GM21723 (cell line): ENCODE measurements around the gene SLC16A10.
"Not testable (repeated sequence)": the region's sequence is repeated elsewhere in the genome, so short reads cannot be mapped to it uniquely, and the experiment has no call there.

Source experiments
- ATAC-seq: cut with Tn5 transposase; IDR thresholded peaks from one replicate; pipeline ENCODE4 v1.9.1; 2021; ENCODE audit warnings: mild to moderate bottlenecking, moderate library complexity; ENCODE audit not compliant: unreplicated experiment

SLC16A10 gene

DNA sequence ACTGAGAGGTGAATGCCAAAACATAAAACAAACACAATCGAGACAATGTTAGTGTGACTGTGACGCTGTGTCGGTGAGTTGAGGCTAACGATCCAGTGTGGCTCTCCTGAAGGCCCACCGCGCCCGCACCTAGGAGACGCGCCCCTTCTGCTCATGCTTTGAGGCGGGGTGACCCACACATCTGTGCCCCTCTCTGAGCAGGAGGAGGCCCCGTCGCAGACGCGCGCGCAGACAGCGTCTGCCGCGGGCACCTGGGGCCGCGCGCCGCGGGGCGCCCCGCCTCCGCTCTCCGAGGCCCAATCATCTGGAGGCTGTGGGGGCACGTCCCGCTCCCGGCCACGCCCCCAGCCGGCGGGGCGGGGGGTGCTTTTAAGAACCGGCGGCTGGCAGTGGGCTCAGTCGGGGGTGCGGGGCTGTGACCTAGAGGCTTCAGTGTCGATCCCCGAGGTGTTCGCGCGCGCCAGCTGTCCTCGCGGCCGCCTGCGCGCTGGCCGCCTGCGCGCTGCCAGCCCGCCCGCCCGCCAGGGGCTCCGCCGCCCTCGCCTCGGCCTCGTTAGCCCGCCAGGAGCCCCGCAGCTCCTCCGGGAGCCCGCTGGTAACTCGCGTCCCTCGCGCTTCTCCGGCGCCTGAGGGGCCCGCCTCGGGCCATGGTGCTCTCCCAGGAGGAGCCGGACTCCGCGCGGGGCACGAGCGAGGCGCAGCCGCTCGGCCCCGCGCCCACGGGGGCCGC is at the start of gene SLC16A10:
SLC16A10 (plus strand) TSS at position 398 of the 730 bp plus-strand sequence; CDS start at position 648, 250 bp downstream.
- peak; percentile 87 for ATAC-seq

DNA sequence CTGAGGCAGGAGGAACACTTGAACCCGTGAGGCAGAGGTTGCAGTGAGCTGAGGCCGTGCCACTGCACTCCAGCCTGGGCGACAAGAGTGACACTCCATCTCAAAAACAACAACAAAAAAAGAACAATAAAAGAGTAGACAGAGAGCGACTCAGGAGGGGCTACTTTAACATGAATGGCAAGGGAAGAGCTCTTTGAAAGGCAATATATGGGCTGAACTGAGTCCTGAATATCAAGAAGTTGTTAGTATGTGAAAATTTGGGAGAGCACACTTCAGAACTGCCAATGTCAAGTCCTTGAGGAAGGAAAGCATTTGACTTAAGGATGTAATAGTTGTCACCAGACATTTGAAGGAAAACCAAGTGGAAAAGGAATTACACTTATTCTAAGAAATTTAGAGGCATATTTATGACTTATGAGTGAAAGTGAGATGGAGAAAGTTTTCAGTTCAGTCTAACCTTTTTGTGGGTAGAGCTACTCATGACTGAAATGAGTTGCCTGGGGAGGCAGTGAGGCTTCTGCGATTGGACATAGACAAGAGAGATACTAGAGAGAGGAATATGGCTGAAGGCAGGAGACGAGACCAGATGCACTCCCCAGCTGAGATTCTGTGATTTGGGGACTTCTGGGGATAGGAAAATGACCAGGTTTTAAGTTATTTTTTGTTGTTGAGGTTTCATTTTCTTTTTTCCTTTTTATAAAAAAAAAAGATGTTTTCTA is 48.6 kb upstream of the SLC16A10 start:
- no peak for ATAC-seq

DNA sequence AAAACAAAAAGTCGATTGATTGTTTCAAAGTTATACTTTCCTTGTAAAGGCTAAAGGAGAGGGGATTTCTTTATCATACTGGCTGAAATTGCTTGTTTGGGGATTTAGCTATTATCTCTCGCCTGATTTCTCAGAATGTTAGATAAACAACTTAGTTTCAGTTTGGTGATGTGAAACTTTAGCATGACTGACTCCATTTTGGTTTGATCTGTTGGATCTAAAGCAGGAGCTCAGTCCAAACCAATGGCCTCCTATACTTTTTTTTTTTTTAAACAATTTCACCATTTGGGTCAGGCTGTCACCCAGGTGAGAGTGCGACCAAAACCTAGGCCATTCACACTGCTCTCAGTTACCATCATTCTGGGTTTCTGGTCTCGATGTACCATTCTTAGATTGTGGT is 45.4 kb upstream of the SLC16A10 start:
- ATAC-seq = no peak

DNA sequence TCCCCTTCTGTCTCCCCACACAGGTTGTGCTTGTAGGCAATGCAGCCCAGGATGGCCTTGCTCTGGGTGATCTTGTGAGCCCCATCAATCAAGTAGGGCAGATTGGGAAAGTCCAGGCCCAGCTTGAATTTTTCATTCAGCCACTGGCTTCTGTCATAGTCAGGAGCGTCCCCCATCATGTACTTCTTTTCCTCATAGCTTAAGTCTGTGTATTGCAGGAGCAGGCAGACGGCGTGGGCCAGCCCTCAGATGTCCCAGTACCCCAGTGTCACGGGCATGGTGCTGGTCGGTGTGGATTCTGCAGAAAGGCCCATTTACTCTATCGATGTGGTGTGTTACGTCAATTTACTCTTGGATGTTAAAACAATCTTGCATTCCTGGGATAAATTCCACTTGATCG is 40.1 kb upstream of the SLC16A10 start:
- no peak for ATAC-seq

DNA sequence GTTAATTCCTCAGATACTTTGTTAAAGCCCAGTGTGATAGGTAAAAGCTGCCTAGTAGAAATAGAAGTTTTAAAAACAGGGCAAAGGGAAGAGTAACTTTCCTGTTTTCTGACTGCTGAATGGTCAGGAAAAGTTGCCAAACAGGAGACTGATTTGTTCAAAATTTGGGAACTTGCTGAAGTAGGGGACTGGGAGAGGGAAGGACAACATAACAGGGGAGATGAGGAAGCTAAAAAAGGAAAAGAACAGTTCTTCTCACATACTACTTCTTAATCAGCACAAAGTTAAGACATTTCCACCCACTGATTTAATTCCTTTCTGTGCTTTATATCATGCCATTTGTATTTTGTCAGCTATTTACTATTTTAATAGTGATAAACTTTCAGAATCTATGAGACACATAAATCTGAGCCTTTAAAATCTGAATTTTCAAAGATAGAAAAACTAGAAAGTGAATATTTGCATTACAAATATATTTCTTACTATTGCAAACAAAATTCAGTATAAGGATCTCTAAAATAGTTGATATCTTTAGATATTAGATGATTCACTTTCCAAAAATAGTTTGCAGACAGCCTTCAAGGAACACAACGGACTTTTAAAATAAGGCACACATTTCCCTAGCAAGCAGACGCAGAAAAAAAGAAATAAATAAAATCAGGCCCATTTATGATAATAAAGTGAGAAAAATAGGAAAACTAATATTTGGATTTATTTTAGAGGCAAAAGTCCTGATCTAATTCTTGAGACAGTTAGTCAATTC is 36.9 kb upstream of the SLC16A10 start:
- no peak for ATAC-seq

GRCh38 chr6:111052171-111052570 is 35.1 kb upstream of the SLC16A10 start:
- no peak for ATAC-seq

GRCh38 chr6:111057074-111057752 is 30.1 kb upstream of the SLC16A10 start:
- ATAC-seq = peak; percentile 59

- ATAC-seq = no peak
Observed at GRCh38 chr6:111061508-111061907, 25.8 kb upstream of the SLC16A10 start.

- ATAC-seq = not testable (repeated sequence)
Observed at GRCh38 chr6:111061985-111062384, 25.3 kb upstream of the SLC16A10 start.

DNA sequence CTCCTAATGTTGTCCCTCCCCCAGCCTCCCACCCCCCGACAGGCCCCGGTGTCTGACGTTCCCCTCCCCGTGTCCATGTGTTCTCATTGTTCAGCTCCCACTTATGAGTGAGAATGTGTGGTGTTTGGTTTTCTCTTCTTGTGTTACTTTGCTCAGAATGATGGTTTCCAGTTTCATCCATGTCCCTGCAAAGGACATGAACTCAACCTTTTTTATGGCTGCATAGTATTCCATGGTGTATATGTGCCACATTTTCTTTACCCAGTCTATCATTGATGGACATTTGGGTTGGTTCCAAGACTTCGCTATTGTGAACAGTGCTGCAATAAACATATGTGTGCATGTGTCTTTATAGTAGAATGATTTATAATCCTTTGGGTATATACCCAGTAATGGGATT is 24.4 kb upstream of the SLC16A10 start:
- ATAC-seq = not testable (repeated sequence)

DNA sequence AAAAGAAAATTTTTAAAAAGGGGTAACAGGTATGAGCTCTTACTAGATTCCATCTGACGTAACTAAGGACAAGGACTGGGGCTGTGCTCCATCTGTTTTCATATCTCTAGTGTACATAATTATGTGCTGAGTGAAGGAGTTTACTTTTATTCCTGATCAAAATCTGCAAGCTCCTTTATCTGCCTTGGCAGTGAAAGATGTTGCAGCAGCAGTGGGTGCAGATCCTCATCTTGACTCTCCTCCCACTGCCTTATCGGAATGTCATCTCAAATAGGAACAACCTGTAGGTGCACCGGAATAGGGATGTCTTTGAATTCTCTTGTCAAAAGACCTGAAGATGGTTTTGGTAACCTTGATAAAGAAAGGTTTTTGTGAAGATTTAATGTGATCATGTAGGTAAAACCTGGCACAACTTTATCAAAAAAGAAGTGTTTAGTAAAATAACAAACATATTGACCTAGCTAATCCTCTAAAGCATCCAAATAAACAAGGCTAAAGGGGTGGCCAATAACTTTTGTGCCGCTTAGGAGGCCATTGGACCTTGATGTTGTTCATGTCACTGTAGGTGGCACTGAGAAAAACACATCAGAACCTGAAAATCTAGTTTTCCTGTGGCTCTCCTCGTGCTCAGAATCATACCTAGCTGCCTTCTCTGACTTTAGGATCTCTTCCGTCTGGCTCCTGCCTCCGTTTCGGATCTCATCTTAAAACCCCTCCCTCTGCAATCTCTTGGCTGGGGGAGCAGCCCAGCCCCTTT is 19.0 kb upstream of the SLC16A10 start:
- no peak for ATAC-seq

DNA sequence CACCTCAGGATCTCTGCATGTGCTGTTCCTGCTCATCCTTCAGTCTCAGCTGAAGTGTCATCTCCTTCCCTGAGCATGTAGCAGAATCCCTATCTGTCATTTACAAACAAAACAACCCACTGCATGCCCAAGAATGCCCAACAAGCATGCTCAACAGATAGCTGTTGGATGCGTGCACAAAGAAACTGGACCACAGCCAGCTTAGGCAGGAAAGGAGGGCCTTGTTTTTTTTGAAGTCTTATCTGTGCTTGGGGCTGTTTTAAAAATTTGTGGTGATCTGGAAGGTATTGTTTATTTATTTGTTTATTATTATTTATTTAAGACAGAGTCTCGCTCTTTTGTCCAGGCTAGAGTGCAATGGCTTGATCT is 18.5 kb upstream of the SLC16A10 start:
- ATAC-seq = no peak

- no peak for ATAC-seq
Observed at GRCh38 chr6:111069382-111070104, 17.8 kb upstream of the SLC16A10 start.

- ATAC-seq = no peak
Observed at GRCh38 chr6:111070105-111071005, 16.9 kb upstream of the SLC16A10 start.

GRCh38 chr6:111072801-111073360 is 14.4 kb upstream of the SLC16A10 start:
- no peak for ATAC-seq

GRCh38 chr6:111074311-111074710 is 13.0 kb upstream of the SLC16A10 start:
- ATAC-seq = no peak

GRCh38 chr6:111076024-111076695 is 11.1 kb upstream of the SLC16A10 start:
- no peak for ATAC-seq

DNA sequence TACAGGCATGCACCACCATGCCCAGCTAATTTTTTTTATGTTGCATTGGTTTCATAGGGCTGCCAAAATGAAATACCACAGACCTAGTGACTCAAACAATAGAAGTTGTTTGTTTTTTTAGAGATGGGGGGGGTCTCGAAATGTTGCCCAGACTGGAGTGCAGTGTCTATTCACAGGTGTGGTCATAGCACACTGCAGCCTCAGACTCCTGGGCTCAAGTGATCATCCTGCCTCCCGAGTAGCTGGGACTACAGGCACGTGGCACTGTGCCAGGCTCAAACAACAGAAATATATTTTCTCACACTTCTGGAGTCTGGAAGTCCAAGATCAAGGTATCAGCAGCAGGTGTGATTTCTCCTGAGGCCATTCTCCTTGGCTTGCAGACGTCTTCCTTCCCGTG is 6.6 kb upstream of the SLC16A10 start:
- ATAC-seq = no peak
